GM23338 (cell line): ENCODE measurements around the gene TUBD1. TPM values are rescaled to one million over a fixed set of nuclear protein-coding genes. Genes with fewer than 3 reads are reported as not detected.

Experiments
- CREB1 ChIP-seq: fragments of 250-450 bp; sonication (Bioruptor Pico); IDR thresholded peaks from 2 replicates; pipeline ENCODE4 v1.5.0; 2020; ENCODE audit warnings: low read depth, mild to moderate bottlenecking, moderate library complexity
- EZH2 ChIP-seq: fragments of 200-600 bp; sonication (generic); IDR thresholded peaks from one replicate; pipeline ENCODE4 v1.8.0; 2017; ENCODE audit warnings: antibody characterized with exemption, mild to moderate bottlenecking, low read depth; ENCODE audit not compliant: unreplicated experiment
- EZH2phosphoT487 ChIP-seq: fragments of 200-600 bp; sonication (generic); IDR thresholded peaks from one replicate; pipeline ENCODE4 v1.8.1; 2018; ENCODE audit warnings: antibody characterized with exemption; ENCODE audit not compliant: unreplicated experiment
- JUNB ChIP-seq: IDR thresholded peaks from one replicate; pipeline ENCODE4 v1.6.1; 2016; ENCODE audit warnings: antibody characterized with exemption; ENCODE audit not compliant: unreplicated experiment
- POLR2AphosphoS5 ChIP-seq: IDR thresholded peaks from 2 replicates; pipeline ENCODE4 v1.6.1; 2016; ENCODE audit warnings: antibody characterized with exemption, low read depth
- STAT1 ChIP-seq: IDR thresholded peaks from one replicate; pipeline ENCODE4 v1.6.1; 2016; ENCODE audit warnings: antibody characterized with exemption; ENCODE audit not compliant: unreplicated experiment
- ZNF114 ChIP-seq: fragments of 250-450 bp; sonication (Bioruptor Pico); IDR thresholded peaks from 2 replicates; pipeline ENCODE4 v1.5.0; 2020; ENCODE audit warnings: mild to moderate bottlenecking, moderate library complexity
- ZNF331 ChIP-seq: fragments of 250-450 bp; sonication (Bioruptor Pico); IDR thresholded peaks from 2 replicates; pipeline ENCODE4 v1.5.0; 2020; ENCODE audit warnings: low read depth, mild to moderate bottlenecking, moderate library complexity
- polyA plus RNA-seq: library from polyadenylated mRNA; unstranded; fragments of >200 nt; fragmentation: Nextera tagmentation; extraction: Ambion mirVana; gene quantifications from 2 replicates; pipeline ENCODE4 v1.2.1, GENCODE V29; 2016
- total RNA-seq: library from RNA; depleted of rRNA; stranded (reverse); fragments of >200 nt; shearing (Covaris generic); gene quantifications from 2 replicates; pipeline ENCODE4 v1.2.3, GENCODE V29; 2014
- TF ChIP-seq, protein P1 (sequence below): fragments of 250-450 bp; sonication (Bioruptor Pico); IDR thresholded peaks from 2 replicates; pipeline ENCODE4 v1.5.0; 2020; ENCODE audit warnings: mild to moderate bottlenecking, moderate library complexity
- TF ChIP-seq, protein P2 (sequence below), 2 experiments: fragments of 200-600 bp in 1 of 2; sonication (generic) in 1 of 2; conservative IDR thresholded peaks; 2 replicates each; pipeline versions ENCODE4 v1.5.1 to v1.6.1; 2016 to 2017; ENCODE audit warnings: antibody characterized with exemption in 2 of 2, low read depth in 2 of 2, mild to moderate bottlenecking in 2 of 2, moderate library complexity in 1 of 2
- TF ChIP-seq, protein P3 (sequence below): IDR thresholded peaks from one replicate; pipeline ENCODE4 v1.6.1; 2018; ENCODE audit warnings: antibody characterized with exemption; ENCODE audit not compliant: unreplicated experiment

The TUBD1 gene
- total and polyA plus RNA-seq, 2 experiments from 2014 or later, result 11.6 to 13.8 TPM

DNA sequence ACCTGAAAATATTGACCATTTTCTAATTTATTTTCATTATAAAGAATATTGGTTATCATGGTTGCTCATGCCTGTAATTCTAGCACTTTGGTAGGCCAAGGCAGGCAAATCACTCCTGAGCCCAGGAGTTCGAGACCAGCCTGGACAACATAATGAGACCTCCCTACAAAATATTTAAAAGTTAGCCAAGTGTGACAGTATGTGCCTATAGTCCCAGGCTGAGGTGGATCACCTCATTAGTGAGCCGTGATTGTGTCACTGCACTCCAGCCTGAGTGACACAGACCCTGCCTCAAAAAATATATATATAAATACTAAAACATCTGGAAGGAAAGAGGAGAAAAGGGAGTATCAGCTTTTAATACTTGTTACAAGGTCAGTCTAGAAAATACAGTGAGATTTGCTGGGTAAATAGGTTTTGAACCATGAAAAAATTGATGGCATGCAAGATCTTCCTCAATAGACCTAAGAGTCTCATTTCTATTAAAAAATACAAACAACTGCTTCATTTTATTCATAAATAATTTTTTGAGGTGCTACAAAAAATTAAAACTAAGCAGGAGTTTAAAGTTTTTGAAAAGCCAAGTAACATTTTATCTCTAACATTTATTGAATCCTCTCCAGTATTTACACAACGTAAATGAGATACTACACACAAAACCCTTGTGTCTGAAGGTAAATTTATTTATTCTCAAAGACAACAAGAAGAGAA lies 47.7 kb downstream of the TUBD1 start (continued):
- TF ChIP-seq, protein P1, sequence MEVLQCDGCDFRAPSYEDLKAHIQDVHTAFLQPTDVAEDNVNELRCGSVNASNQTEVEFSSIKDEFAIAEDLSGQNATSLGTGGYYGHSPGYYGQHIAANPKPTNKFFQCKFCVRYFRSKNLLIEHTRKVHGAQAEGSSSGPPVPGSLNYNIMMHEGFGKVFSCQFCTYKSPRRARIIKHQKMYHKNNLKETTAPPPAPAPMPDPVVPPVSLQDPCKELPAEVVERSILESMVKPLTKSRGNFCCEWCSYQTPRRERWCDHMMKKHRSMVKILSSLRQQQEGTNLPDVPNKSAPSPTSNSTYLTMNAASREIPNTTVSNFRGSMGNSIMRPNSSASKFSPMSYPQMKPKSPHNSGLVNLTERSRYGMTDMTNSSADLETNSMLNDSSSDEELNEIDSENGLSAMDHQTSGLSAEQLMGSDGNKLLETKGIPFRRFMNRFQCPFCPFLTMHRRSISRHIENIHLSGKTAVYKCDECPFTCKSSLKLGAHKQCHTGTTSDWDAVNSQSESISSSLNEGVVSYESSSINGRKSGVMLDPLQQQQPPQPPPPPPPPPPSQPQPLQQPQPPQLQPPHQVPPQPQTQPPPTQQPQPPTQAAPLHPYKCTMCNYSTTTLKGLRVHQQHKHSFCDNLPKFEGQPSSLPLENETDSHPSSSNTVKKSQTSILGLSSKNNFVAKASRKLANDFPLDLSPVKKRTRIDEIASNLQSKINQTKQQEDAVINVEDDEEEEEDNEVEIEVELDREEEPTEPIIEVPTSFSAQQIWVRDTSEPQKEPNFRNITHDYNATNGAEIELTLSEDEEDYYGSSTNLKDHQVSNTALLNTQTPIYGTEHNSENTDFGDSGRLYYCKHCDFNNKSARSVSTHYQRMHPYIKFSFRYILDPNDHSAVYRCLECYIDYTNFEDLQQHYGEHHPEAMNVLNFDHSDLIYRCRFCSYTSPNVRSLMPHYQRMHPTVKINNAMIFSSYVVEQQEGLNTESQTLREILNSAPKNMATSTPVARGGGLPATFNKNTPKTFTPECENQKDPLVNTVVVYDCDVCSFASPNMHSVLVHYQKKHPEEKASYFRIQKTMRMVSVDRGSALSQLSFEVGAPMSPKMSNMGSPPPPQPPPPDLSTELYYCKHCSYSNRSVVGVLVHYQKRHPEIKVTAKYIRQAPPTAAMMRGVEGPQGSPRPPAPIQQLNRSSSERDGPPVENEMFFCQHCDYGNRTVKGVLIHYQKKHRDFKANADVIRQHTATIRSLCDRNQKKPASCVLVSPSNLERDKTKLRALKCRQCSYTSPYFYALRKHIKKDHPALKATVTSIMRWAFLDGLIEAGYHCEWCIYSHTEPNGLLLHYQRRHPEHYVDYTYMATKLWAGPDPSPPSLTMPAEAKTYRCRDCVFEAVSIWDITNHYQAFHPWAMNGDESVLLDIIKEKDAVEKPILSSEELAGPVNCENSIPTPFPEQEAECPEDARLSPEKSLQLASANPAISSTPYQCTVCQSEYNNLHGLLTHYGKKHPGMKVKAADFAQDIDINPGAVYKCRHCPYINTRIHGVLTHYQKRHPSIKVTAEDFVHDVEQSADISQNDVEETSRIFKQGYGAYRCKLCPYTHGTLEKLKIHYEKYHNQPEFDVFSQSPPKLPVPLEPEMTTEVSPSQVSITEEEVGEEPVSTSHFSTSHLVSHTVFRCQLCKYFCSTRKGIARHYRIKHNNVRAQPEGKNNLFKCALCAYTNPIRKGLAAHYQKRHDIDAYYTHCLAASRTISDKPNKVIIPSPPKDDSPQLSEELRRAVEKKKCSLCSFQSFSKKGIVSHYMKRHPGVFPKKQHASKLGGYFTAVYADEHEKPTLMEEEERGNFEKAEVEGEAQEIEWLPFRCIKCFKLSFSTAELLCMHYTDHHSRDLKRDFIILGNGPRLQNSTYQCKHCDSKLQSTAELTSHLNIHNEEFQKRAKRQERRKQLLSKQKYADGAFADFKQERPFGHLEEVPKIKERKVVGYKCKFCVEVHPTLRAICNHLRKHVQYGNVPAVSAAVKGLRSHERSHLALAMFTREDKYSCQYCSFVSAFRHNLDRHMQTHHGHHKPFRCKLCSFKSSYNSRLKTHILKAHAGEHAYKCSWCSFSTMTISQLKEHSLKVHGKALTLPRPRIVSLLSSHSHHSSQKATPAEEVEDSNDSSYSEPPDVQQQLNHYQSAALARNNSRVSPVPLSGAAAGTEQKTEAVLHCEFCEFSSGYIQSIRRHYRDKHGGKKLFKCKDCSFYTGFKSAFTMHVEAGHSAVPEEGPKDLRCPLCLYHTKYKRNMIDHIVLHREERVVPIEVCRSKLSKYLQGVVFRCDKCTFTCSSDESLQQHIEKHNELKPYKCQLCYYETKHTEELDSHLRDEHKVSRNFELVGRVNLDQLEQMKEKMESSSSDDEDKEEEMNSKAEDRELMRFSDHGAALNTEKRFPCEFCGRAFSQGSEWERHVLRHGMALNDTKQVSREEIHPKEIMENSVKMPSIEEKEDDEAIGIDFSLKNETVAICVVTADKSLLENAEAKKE (CRISPR knock-in tag), result no peak
- TF ChIP-seq, protein P2, sequence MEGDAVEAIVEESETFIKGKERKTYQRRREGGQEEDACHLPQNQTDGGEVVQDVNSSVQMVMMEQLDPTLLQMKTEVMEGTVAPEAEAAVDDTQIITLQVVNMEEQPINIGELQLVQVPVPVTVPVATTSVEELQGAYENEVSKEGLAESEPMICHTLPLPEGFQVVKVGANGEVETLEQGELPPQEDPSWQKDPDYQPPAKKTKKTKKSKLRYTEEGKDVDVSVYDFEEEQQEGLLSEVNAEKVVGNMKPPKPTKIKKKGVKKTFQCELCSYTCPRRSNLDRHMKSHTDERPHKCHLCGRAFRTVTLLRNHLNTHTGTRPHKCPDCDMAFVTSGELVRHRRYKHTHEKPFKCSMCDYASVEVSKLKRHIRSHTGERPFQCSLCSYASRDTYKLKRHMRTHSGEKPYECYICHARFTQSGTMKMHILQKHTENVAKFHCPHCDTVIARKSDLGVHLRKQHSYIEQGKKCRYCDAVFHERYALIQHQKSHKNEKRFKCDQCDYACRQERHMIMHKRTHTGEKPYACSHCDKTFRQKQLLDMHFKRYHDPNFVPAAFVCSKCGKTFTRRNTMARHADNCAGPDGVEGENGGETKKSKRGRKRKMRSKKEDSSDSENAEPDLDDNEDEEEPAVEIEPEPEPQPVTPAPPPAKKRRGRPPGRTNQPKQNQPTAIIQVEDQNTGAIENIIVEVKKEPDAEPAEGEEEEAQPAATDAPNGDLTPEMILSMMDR (conservative IDR thresholded peaks at IDR 0.05; ENCODE audit: low read depth in 2 of 2), result no peak
- TF ChIP-seq ZNF114 (CRISPR knock-in tag) (no peak), ZNF331 (CRISPR knock-in tag) (no peak), POLR2AphosphoS5 (no peak), STAT1 (no peak), CREB1 (CRISPR knock-in tag) (no peak), EZH2phosphoT487 (no peak), JUNB (no peak), EZH2 (no peak)
- TF ChIP-seq, protein P3, sequence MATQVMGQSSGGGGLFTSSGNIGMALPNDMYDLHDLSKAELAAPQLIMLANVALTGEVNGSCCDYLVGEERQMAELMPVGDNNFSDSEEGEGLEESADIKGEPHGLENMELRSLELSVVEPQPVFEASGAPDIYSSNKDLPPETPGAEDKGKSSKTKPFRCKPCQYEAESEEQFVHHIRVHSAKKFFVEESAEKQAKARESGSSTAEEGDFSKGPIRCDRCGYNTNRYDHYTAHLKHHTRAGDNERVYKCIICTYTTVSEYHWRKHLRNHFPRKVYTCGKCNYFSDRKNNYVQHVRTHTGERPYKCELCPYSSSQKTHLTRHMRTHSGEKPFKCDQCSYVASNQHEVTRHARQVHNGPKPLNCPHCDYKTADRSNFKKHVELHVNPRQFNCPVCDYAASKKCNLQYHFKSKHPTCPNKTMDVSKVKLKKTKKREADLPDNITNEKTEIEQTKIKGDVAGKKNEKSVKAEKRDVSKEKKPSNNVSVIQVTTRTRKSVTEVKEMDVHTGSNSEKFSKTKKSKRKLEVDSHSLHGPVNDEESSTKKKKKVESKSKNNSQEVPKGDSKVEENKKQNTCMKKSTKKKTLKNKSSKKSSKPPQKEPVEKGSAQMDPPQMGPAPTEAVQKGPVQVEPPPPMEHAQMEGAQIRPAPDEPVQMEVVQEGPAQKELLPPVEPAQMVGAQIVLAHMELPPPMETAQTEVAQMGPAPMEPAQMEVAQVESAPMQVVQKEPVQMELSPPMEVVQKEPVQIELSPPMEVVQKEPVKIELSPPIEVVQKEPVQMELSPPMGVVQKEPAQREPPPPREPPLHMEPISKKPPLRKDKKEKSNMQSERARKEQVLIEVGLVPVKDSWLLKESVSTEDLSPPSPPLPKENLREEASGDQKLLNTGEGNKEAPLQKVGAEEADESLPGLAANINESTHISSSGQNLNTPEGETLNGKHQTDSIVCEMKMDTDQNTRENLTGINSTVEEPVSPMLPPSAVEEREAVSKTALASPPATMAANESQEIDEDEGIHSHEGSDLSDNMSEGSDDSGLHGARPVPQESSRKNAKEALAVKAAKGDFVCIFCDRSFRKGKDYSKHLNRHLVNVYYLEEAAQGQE, result no peak
